H9 (cell line): Measurements from ENCODE around the gene GTF2H4. TPM values are rescaled to one million over a fixed set of nuclear protein-coding genes. Genes with fewer than 3 reads are reported as not detected.

Source experiments
- DNase-seq: peaks from one replicate; pipeline ENCODE4 v3.0.0-alpha.2; 2017
- H2AFZ ChIP-seq: one replicate; pipeline ENCODE4 v1.6.1; 2013; ENCODE audit warnings: mild to moderate bottlenecking, low read length, control low read depth, moderate library complexity
- H2AK5ac ChIP-seq: 2 replicates; pipeline ENCODE4 v1.6.1; 2013; ENCODE audit warnings: low read length, control low read depth, mixed read lengths; ENCODE audit not compliant: insufficient read length
- H2BK120ac ChIP-seq: one replicate; pipeline ENCODE4 v1.6.1; 2013; ENCODE audit warnings: low read depth, mild to moderate bottlenecking, low read length, control low read depth, inconsistent platforms; ENCODE audit not compliant: poor library complexity, severe bottlenecking
- H2BK12ac ChIP-seq: 2 replicates; pipeline ENCODE4 v1.6.1; 2013; ENCODE audit warnings: low read length, control low read depth, mixed read lengths, low read depth; ENCODE audit not compliant: insufficient read length
- H2BK15ac ChIP-seq: 2 replicates; pipeline ENCODE4 v1.6.1; 2013; ENCODE audit warnings: low read depth, low read length, control low read depth
- H2BK20ac ChIP-seq: one replicate; pipeline ENCODE4 v1.6.1; 2013; ENCODE audit warnings: low read depth, mild to moderate bottlenecking, low read length, control low read depth, inconsistent platforms; ENCODE audit not compliant: poor library complexity, severe bottlenecking
- H2BK5ac ChIP-seq: 2 replicates; pipeline ENCODE4 v1.6.1; 2013; ENCODE audit warnings: low read length, control low read depth, mixed read lengths; ENCODE audit not compliant: insufficient read length
- H3K14ac ChIP-seq: 2 replicates; pipeline ENCODE4 v1.6.1; 2013; ENCODE audit warnings: low read length, control low read depth; ENCODE audit not compliant: insufficient read depth
- H3K18ac ChIP-seq: 2 replicates; pipeline ENCODE4 v1.6.1; 2013; ENCODE audit warnings: low read depth, mild to moderate bottlenecking, mixed read lengths, low read length, control low read depth; ENCODE audit not compliant: insufficient read length
- H3K23ac ChIP-seq: 2 replicates; pipeline ENCODE4 v1.6.1; 2013; ENCODE audit warnings: low read length, control low read depth, mixed read lengths, low read depth; ENCODE audit not compliant: insufficient read length
- H3K23me2 ChIP-seq: 2 replicates; pipeline ENCODE4 v1.6.1; 2013; ENCODE audit warnings: low read depth, mild to moderate bottlenecking, mixed read lengths, low read length, control low read depth; ENCODE audit not compliant: insufficient read length, poor library complexity, severe bottlenecking
- H3K27ac ChIP-seq: 2 replicates; pipeline ENCODE4 v1.5.1; 2013; ENCODE audit warnings: low read length, control low read depth, mixed read lengths, low read depth; ENCODE audit not compliant: insufficient read length
- H3K27me3 ChIP-seq: 2 replicates; pipeline ENCODE4 v1.6.1; 2013; ENCODE audit warnings: low read length, control low read depth, inconsistent platforms; ENCODE audit not compliant: insufficient read depth
- H3K4ac ChIP-seq: 2 replicates; pipeline ENCODE4 v1.6.1; 2013; ENCODE audit warnings: low read depth, mild to moderate bottlenecking, control low read depth, inconsistent platforms, low read length, moderate library complexity
- H3K4me1 ChIP-seq: 2 replicates; pipeline ENCODE4 v1.6.1; 2013; ENCODE audit warnings: low read length, control low read depth, inconsistent platforms; ENCODE audit not compliant: insufficient read depth
- H3K4me2 ChIP-seq: 2 replicates; pipeline ENCODE4 v1.6.1; 2013; ENCODE audit warnings: low read length, control low read depth, mixed read lengths; ENCODE audit not compliant: insufficient read length, insufficient read depth
- H3K56ac ChIP-seq: 2 replicates; pipeline ENCODE4 v1.6.1; 2013; ENCODE audit warnings: low read depth, mild to moderate bottlenecking, mixed read lengths, low read length, control low read depth; ENCODE audit not compliant: insufficient read length
- H3K79me1 ChIP-seq: 2 replicates; pipeline ENCODE4 v1.6.1; 2013; ENCODE audit warnings: low read depth, mild to moderate bottlenecking, moderate library complexity, low read length, control low read depth, inconsistent platforms; ENCODE audit not compliant: insufficient read depth, poor library complexity, severe bottlenecking
- H3K79me2 ChIP-seq: 2 replicates; pipeline ENCODE4 v1.6.1; 2013; ENCODE audit warnings: low read length, control low read depth, inconsistent platforms; ENCODE audit not compliant: insufficient read depth
- H3K9ac ChIP-seq: 2 replicates; pipeline ENCODE4 v1.6.1; 2013; ENCODE audit warnings: low read length, control low read depth, mixed read lengths; ENCODE audit not compliant: insufficient read length; ENCODE audit errors: extremely low read depth
- H3K9me3 ChIP-seq: one replicate; pipeline ENCODE4 v1.6.1; 2013; ENCODE audit warnings: low read depth, low read length, inconsistent platforms; ENCODE audit not compliant: control insufficient read depth
- H3T11ph ChIP-seq: one replicate; pipeline ENCODE4 v1.6.1; 2013; ENCODE audit warnings: mild to moderate bottlenecking, low read length, control low read depth, inconsistent platforms
- H4K20me1 ChIP-seq: one replicate; pipeline ENCODE4 v1.6.1; 2013; ENCODE audit not compliant: control insufficient read depth, insufficient read length, insufficient read depth
- H4K5ac ChIP-seq: 2 replicates; pipeline ENCODE4 v1.6.1; 2013; ENCODE audit warnings: low read depth, mild to moderate bottlenecking, mixed read lengths, low read length, control low read depth; ENCODE audit not compliant: insufficient read length
- H4K8ac ChIP-seq: replicated peaks from 2 replicates; pipeline ENCODE4 v1.6.1; 2013; ENCODE audit warnings: low read length, control low read depth, mixed read lengths, low read depth; ENCODE audit not compliant: insufficient read length
- H4K91ac ChIP-seq: 2 replicates; pipeline ENCODE4 v1.6.1; 2013; ENCODE audit warnings: low read depth, mild to moderate bottlenecking, moderate library complexity, mixed read lengths, low read length, control low read depth; ENCODE audit not compliant: insufficient read length
- H3K27ac Mint-ChIP-seq, 3 experiments: 2 replicates in 2 of 3; 3 replicates in 1 of 3; pipeline ENCODE4 v1.8.0; 2020 to 2021; ENCODE audit warnings: mixed read lengths in 3 of 3, mild to moderate bottlenecking in 1 of 3, moderate library complexity in 1 of 3
- H3K27me3 Mint-ChIP-seq: 2 replicates; pipeline ENCODE4 v1.8.0; 2021; ENCODE audit warnings: low read depth, mild to moderate bottlenecking, moderate library complexity, mixed read lengths
- H3K36me3 Mint-ChIP-seq, 3 experiments: 2 replicates in 2 of 3; 3 replicates in 1 of 3; pipeline ENCODE4 v1.8.0; 2020 to 2021; ENCODE audit warnings: low read depth in 3 of 3, mixed read lengths in 3 of 3; ENCODE audit not compliant: insufficient read depth in 1 of 3
- H3K4me1 Mint-ChIP-seq, 2 experiments: 2 replicates each; pipeline ENCODE4 v1.8.0; 2020; ENCODE audit warnings: mixed read lengths in 2 of 2
- H3K4me3 Mint-ChIP-seq, 2 experiments: 2 replicates in 1 of 2; 3 replicates in 1 of 2; pipeline ENCODE4 v1.8.0; 2020 to 2021; ENCODE audit warnings: mild to moderate bottlenecking in 2 of 2, mixed read lengths in 2 of 2, moderate library complexity in 1 of 2
- H3K9me3 Mint-ChIP-seq, 2 experiments: 2 replicates in 1 of 2; 3 replicates in 1 of 2; pipeline ENCODE4 v1.8.0; 2020; ENCODE audit warnings: mild to moderate bottlenecking in 2 of 2, mixed read lengths in 2 of 2, moderate library complexity in 1 of 2
- WGBS: extraction: QIAGEN DNeasy Blood & Tissue Kit; methylation state at CpG from one replicate; pipeline ENCODE4 v1.1.7; 2013; ENCODE audit warnings: missing lambda C conversion rate, low lambda C conversion rate, mixed read lengths; ENCODE audit not compliant: insufficient read length; ENCODE audit errors: extremely low coverage; 5-methylcytosine and 5-hydroxymethylcytosine counted together
- total RNA-seq: library from RNA; stranded (reverse); gene quantifications from 2 replicates; pipeline ENCODE4 v1.2.1, GENCODE V29; 2021
- TF ChIP-seq, protein P1 (sequence below): fragments of 200-600 bp; sonication (generic); conservative IDR thresholded peaks from 3 replicates; pipeline ENCODE4 v1.8.0; 2021; ENCODE audit warnings: antibody characterized with exemption, mild to moderate bottlenecking

The GTF2H4 gene
- total RNA-seq, 1 experiment from 2014 or later = 60.8 TPM

DNA sequence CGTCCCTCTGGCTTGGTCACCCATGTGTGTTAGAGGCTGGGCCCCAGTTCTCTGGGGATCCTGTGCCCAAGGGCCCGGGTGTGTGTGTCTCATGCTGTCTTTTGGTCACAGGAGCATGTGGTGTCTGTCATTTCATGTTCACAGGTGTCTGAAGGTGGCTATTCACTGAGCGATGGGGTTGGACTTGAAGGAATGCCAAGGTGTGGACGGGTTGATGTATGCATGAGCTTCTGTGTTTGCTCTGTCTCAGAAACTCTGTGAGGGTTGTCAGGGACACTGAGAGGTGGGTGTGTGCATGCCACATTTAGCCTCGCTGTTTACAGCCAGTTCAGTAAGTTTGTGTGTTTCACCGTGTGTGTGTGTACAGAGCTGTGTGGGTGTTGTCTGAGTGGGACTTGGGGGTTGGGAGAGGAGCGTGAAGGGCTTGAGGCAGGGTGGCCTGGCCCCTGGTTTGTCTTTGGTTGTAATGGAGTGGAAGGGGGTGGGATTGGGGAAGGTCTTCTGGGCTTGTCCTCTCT lies 22.5 kb upstream of the GTF2H4 start:
- Histone ChIP-seq H3K56ac (no peak overlapping the region), H3K23ac (no peak overlapping the region), H3K18ac (peak overlapping the region; percentile 2), H3T11ph (no peak overlapping the region), H3K14ac (peak overlapping the region; percentile 0; the same call in 1 of the 2 replicates), H3K27me3 (no peaks in the 10 kb centered on the region), H3K4me2 (peak overlapping the region; percentile 42), H2BK5ac (no peak overlapping the region), H3K4ac (no peak overlapping the region), H3K4me1 (peaks cover 6% of the 10 kb centered on the region; the same call in 1 of the 2 replicates), H2BK15ac (no peak overlapping the region), H4K20me1 (no peaks in the 10 kb centered on the region), H3K79me2 (peaks cover 18% of the 10 kb centered on the region; the same call in 1 of the 2 replicates), H3K79me1 (peaks cover 7% of the 10 kb centered on the region), H4K91ac (no peak overlapping the region), H2BK12ac (no peak overlapping the region), H4K8ac (no peak overlapping the region), H3K9ac (peak overlapping the region; percentile 48), H3K27ac (peak overlapping the region; percentile 59), H2BK120ac (no peak overlapping the region), H3K23me2 (peaks cover 37% of the 10 kb centered on the region), H2AFZ (no peak overlapping the region), H3K9me3 (no peaks in the 10 kb centered on the region), H2BK20ac (no peak overlapping the region), H2AK5ac (no peak overlapping the region), H4K5ac (no peak overlapping the region)
- TF ChIP-seq, protein P1, sequence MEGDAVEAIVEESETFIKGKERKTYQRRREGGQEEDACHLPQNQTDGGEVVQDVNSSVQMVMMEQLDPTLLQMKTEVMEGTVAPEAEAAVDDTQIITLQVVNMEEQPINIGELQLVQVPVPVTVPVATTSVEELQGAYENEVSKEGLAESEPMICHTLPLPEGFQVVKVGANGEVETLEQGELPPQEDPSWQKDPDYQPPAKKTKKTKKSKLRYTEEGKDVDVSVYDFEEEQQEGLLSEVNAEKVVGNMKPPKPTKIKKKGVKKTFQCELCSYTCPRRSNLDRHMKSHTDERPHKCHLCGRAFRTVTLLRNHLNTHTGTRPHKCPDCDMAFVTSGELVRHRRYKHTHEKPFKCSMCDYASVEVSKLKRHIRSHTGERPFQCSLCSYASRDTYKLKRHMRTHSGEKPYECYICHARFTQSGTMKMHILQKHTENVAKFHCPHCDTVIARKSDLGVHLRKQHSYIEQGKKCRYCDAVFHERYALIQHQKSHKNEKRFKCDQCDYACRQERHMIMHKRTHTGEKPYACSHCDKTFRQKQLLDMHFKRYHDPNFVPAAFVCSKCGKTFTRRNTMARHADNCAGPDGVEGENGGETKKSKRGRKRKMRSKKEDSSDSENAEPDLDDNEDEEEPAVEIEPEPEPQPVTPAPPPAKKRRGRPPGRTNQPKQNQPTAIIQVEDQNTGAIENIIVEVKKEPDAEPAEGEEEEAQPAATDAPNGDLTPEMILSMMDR = no peak
- no peaks in the 10 kb centered on the region for H3K9me3 Mint-ChIP-seq
- peaks cover 71 to 73% of the 10 kb centered on the region in 2 experiments for H3K4me1 Mint-ChIP-seq
- H3K36me3 Mint-ChIP-seq = peaks cover 21 to 40% (median 29%) of the 10 kb centered on the region in 3 experiments
- WGBS = no CpG with 5 or more reads among the region's 7 CpGs
- H3K27me3 Mint-ChIP-seq = no peaks in the 10 kb centered on the region; the same call in 1 of the 2 replicates
- peak overlapping the region; percentile 72 to 90 for H3K4me3 Mint-ChIP-seq
- peak; percentile 26 for DNase-seq
- H3K27ac Mint-ChIP-seq = peak overlapping the region; percentile 95 to 99 (median 98)
